Kidney (tissue), 14 donors: ENCODE data around the gene VAT1L. TPM values are rescaled to one million over a fixed set of nuclear protein-coding genes. Genes with fewer than 3 reads are reported as not detected.

Experiments
- DNase-seq, 5 donors: peaks; one replicate each; pipeline ENCODE4 v3.0.0-alpha.2; 2013 to 2020
- FAIRE-seq: peaks from 2 replicates; lab custom pipeline; 2012; peaks lifted over from hg19 to GRCh38; lab: Jason Lieb, UNC
- H3K27ac ChIP-seq, 2 donors: one replicate each; pipeline ENCODE4 v1.7.0; 2013; ENCODE audit warnings: low read depth in 2 of 2, low read length in 2 of 2, inconsistent platforms in 1 of 2
- H3K27me3 ChIP-seq: one replicate; pipeline ENCODE4 v1.7.1; 2013; ENCODE audit warnings: low read length, inconsistent platforms; ENCODE audit not compliant: control insufficient read depth, insufficient read depth
- H3K36me3 ChIP-seq, 3 donors: one replicate each; pipeline versions ENCODE4 v1.7.0 to v1.7.1; 2013; ENCODE audit warnings: low read length in 3 of 3, control low read depth in 1 of 3, inconsistent platforms in 1 of 3; ENCODE audit not compliant: insufficient read depth in 3 of 3, control insufficient read depth in 2 of 3
- H3K4me1 ChIP-seq, 3 donors: one replicate each; pipeline versions ENCODE4 v1.7.0 to v1.7.1; 2013; ENCODE audit warnings: low read length in 3 of 3, inconsistent platforms in 1 of 3, low read depth in 1 of 3; ENCODE audit not compliant: control insufficient read depth in 2 of 3, insufficient read depth in 2 of 3
- H3K4me3 ChIP-seq, 3 donors: one replicate each; pipeline versions ENCODE4 v1.7.0 to v1.8.1; 2013; ENCODE audit warnings: low read length in 3 of 3, control low read depth in 1 of 3, inconsistent platforms in 1 of 3
- H3K9ac ChIP-seq, 3 donors: one replicate each; pipeline versions ENCODE4 v1.7.0 to v1.7.1; 2013; ENCODE audit warnings: low read length in 3 of 3, control low read depth in 1 of 3, inconsistent platforms in 1 of 3
- H3K9me3 ChIP-seq, 3 donors: one replicate each; pipeline versions ENCODE4 v1.7.0 to v1.7.1; 2013; ENCODE audit warnings: low read length in 3 of 3, control low read depth in 1 of 3, inconsistent platforms in 1 of 3; ENCODE audit not compliant: control insufficient read depth in 2 of 3, insufficient read depth in 1 of 3
- CTCF ChIP-seq: IDR thresholded peaks from 3 replicates; pipeline ENCODE4 v1.5.1; 2012; ENCODE audit warnings: mild to moderate bottlenecking, moderate library complexity, borderline replicate concordance; ENCODE audit not compliant: insufficient read depth; ENCODE audit errors: extremely low read depth
- intact Hi-C: fragments of 100-400 bp; cut with DNase I; formaldehyde crosslinking; loops from one replicate; pipeline ENCODE4 v1.11.1; 2022
- polyA plus RNA-seq: library from polyadenylated mRNA; stranded (reverse); fragments of 350-450 nt; fragmentation: Illumina TruSeq; extraction: RNeasy Lipid Tissue Mini Kit (QIAGEN cat#74804); gene quantifications from one replicate; pipeline ENCODE4 v1.2.3, GENCODE V29; 2014; ENCODE audit warnings: low read depth, low replicate concordance; ENCODE audit not compliant: insufficient read depth
- total RNA-seq: library from RNA; stranded (reverse); fragmentation: NEBNext Ultra II Directional; extraction: Animal tissue kit (Norgen Biotek cat#: 25700); gene quantifications from one replicate; pipeline ENCODE4 v1.2.1, GENCODE V29; 2021
- donor health status: control.
- donor health status: control.
- donor health status: control.
- donor health status: control.
- donor health status: control.
- donor health status: DM: yes; HTN: yes; CAD: no.
- donor health status: Normal renal cell carcinoma (clear cell type).

Gene VAT1L
- total and polyA plus RNA-seq, 2 donors from 2014 or later, result 0.85 to 4.5 TPM

- DNase-seq (no peak), FAIRE-seq (no peak)
- H3K27ac ChIP-seq, result no peak overlapping the region
- H3K27me3 ChIP-seq, result peaks cover 16% of the 10 kb centered on the region
- no peaks in the 10 kb centered on the region for H3K36me3 ChIP-seq
- H3K4me1 ChIP-seq, result peaks cover 0 to 3% (median 0%) of the 10 kb centered on the region in 3 donors
- no peaks in the 10 kb centered on the region for H3K9me3 ChIP-seq
- no peak overlapping the region for H3K4me3 ChIP-seq
- H3K9ac ChIP-seq, result no peak overlapping the region
- no peak for TF ChIP-seq CTCF
- intact Hi-C loops, result no loop called here
Observed at GRCh38 chr16:77787452-77787851, 912 bp upstream of the VAT1L start.

GRCh38 chr16:77789085-77790008 lies 983 bp downstream of the VAT1L start:
- peak in 4 of 5 donors; percentile 17 to 40 (median 32) for DNase-seq
- Histone ChIP-seq H3K4me1 (peaks cover 0 to 3% (median 0%) of the 10 kb centered on the region in 3 donors), H3K27ac (no peak overlapping the region), H3K36me3 (no peaks in the 10 kb centered on the region), H3K4me3 (no peak overlapping the region), H3K9ac (no peak overlapping the region), H3K9me3 (no peaks in the 10 kb centered on the region), H3K27me3 (peaks cover 16% of the 10 kb centered on the region)
- intact Hi-C loops, result loop anchor here (5.0 kb wide), 1 partner anchor 47 kb away; no protein-coding TSS in a partner anchor
- no peak for TF ChIP-seq CTCF
- no peak for FAIRE-seq

- peak in 1 of 5 donors; percentile 11 for DNase-seq
Observed at GRCh38 chr16:77790009-77790372, 1.6 kb downstream of the VAT1L start.

More at GRCh38 chr16:77790009-77790372, 1.6 kb downstream of the VAT1L start:
- no peak overlapping the region for H3K4me3 ChIP-seq
- H3K27me3 ChIP-seq, result peaks cover 16% of the 10 kb centered on the region
- no peaks in the 10 kb centered on the region for H3K9me3 ChIP-seq
- peaks cover 0 to 3% (median 0%) of the 10 kb centered on the region in 3 donors for H3K4me1 ChIP-seq
- no peak for FAIRE-seq
- H3K27ac ChIP-seq, result no peak overlapping the region
- no peak overlapping the region for H3K9ac ChIP-seq
- H3K36me3 ChIP-seq, result no peaks in the 10 kb centered on the region
- no peak for TF ChIP-seq CTCF
- intact Hi-C loops, result loop anchor here (5.0 kb wide), 1 partner anchor 48 kb away; no protein-coding TSS in a partner anchor
